HG02610 (cell line): ENCODE measurements around the gene MAPK13.
"Not testable (repeated sequence)": the region's sequence is repeated elsewhere in the genome, so short reads cannot be mapped to it uniquely, and the experiment has no call there.

Experiments
- ATAC-seq: cut with Tn5 transposase; IDR thresholded peaks from one replicate; pipeline ENCODE4 v1.9.1; 2021; ENCODE audit warnings: mild to moderate bottlenecking, moderate library complexity; ENCODE audit not compliant: unreplicated experiment

MAPK13 gene

DNA sequence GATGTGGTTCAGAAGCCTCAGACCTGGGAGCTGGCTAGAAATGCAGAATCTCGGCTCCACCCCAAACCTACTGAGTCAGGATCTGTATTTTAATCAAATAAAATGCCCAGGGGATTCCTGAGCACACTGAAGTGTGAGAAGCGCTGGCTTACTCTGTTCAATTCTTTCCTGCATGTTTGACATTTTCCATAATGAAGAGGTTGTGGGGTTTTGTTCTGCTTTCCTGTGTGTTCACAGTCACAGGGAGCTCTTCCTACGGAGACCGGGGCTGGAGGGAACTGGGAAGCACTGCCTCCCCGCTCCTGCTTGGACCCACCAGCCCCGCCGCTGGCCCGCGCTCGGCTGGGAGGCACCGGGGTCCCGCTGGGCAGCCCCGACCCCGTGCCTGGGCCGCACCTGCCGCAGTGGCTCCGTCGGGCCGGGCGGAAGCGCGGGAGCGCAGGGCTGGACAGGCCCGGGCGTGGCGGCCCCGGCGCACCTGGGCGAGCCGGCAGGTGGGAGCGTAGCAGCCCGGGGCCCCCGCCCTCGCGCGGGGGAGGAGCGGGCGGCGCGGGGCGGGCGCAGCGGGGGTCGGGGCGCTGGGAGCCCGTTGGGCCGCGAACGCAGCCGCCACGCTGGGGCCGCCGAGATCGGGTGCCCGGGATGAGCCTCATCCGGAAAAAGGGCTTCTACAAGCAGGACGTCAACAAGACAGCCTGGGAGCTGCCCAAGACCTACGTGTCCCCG, at the start of gene MAPK13:
Gene MAPK13, plus strand, starts transcription at position 573 of the 726 bp plus-strand sequence. Its CDS starts 70 bp downstream, at position 643.
- ATAC-seq: no peak

DNA sequence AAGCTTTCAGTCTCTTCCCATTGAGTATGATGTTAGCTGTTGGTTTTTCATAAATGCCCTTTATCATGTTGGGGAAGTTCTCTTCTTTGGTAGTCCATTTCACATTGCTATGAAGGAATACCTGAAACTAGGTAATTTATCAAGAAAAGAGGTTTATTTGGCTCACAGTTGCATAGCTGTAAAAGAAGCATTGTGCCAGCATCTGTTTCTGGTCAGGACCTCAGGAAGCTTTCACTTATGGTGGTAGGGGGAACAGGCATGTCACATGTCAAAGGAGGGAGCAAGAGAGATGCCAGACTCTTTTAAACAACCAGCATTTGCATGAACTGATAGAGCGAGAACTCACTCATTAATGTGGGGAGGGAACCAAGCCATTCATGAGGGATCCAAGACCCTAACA, 48.0 kb upstream of the MAPK13 start:
- ATAC-seq: no peak

- no peak for ATAC-seq
These were observed 46.9 kb upstream of the MAPK13 start for GRCh38 chr6:36083446-36083845.

GRCh38 chr6:36088204-36088603, 42.1 kb upstream of the MAPK13 start:
- not testable (repeated sequence) for ATAC-seq

DNA sequence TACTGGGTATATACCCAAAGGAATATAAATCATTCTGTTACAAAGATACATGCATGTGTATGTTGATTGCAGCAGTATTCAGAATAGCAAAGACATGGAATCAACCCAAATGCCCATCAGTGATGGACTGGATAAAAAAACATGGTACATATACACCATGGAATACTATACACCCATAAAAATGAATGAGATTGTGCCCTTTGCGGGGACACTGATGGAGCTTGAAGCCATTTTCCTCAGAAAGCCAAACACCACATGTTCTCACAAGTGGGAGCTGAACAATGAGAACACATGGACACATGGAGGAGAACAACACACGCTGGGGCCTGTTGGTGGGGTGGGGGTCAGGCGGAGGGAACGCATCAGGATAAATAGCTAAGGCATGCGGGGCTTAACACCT, 41.3 kb upstream of the MAPK13 start:
- no peak for ATAC-seq

DNA sequence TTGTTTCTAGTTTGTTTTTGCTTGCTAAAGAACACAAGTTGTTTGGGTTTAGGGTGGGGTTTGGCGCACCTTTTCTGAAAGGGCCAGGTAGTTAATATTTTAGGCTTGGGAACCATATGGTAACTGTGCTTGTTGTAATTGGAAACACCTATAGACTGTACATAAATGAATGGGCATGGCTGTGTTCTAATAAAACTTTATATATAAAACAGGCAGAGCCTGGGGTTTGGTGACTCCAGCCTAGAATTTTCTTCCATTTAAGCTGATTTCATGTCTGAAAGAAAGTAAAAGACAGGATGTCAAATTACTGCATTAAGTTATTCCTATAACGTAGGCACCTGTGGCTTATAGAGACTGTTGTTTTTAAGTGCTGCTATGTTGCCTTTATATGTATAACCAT, 36.1 kb upstream of the MAPK13 start:
- ATAC-seq: no peak

DNA sequence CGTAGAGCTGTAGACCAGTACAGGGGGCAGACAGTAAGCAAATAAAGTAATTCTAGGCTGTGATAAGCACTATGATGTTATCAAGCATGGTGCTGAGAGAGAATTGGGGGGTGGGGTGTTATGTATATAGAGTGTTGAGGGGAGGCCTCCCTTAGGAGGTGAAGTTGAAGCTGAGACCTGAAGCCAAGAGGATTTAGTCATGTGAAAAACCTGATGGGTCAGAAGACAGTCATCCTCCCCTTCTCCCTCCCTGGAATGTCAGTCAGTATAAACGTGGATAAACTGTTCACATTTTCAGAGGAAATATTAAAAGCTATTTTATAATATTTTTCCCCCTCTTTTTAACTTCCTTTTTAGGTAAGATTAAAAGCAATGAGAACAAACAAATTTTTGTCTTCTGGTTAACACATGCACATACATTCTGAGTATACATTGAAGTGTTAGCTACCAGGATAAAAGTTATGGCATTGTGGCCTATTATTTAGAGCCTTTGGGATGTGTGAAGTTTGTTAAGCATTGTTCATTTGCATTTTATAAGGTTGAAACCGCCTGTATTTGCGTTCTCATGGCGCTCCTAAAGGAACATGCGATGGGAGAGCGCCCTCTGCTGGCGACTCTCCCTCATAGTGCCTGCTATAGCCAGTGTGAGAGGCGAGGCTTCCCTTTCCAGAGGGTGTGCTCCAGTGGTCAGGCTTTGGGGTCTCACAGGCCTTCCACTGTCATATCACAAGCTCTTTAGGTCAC, 35.4 kb upstream of the MAPK13 start:
- ATAC-seq: peak; percentile 57

DNA sequence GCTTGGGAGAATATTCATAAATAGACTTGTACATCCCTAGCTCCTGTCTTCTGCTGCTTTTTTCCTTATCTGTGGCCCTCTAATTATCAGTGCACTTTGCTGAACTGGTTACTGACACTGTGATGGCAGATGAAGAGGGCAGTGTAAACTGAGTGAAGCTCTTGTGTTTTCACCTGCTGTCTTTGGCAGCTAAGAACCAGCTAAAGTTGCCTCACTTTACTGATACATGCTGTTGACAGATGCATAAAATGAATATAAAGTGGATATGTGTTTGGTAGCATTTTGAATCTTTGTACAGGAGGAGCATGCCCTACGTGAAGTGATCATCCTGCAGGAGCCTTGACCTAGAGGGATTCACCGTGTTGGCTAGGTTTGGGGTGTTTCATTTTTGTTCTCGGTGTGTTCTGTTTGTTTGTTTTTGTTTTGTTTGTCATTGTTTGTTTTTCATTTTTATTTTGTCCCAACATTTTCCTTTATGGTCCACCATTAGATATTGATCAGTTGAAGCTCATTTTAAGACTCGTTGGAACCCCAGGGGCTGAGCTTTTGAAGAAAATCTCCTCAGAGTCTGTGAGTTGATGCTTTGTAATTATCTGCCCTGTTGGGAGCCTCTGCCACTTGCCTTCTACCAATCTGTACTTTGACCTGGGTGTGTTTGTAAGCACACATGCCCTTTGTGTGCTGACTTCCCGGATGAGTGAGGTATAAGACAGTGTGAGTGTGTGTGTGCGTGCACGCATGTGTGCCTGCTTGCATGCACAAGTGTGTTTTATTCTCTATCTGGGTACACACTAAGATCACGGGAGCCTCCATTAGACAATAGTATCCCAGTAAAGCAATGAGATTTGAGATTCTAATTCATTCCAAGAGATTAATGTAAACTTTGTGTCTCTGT, 34.6 kb upstream of the MAPK13 start:
- ATAC-seq: no peak

DNA sequence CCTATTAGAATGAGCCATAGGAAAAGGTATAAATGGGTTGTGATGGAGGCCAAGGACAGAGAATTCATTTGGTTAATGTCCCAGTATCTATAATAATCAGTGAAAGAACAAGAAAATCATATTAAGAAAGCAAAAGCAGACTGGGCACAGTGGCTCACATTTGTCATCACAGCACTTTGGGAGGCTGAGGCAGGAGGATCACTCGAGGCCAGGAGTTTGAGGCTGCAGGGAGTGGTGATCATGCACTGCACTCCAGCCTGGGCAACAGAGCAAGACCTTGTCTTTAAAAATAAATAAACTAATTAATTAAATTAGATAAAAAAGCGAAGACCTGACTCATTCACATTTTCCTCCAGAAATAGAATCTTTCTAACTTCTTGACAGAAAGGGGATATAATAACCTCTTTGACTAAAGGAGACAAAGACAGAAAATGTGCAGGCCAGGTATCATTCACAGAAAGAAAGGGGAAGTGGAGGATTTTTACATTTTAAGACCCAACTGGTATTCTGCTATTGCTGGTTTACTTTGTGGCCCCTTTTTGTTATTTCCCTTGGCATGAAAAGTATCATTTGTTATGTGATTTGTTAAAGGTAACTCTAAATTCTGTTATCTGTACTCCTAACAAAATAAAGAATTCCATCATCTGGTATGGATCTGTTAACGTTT, 31.9 kb upstream of the MAPK13 start:
- no peak for ATAC-seq

GRCh38 chr6:36098920-36099647, 31.2 kb upstream of the MAPK13 start:
- no peak for ATAC-seq

GRCh38 chr6:36099869-36100483, 30.3 kb upstream of the MAPK13 start:
- ATAC-seq: no peak

DNA sequence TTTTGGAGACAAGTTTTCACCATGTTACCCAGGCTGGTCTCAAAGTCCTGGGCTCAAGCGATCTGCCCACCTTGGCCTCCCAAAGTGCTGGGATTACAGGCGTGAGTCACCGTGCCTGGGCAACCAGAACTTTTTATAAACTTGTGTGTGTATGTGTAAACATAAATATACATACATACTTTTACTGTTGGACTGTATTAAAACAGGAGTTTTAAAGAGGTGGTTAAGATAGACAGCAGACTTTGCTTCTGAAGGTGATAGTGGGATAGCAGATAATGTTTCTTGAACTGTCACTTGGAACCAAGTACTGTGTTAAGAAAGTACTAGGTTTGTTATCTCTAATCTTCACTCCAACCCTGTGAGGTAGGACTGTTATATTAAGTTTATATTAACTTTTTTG, 28.6 kb upstream of the MAPK13 start:
- no peak for ATAC-seq

DNA sequence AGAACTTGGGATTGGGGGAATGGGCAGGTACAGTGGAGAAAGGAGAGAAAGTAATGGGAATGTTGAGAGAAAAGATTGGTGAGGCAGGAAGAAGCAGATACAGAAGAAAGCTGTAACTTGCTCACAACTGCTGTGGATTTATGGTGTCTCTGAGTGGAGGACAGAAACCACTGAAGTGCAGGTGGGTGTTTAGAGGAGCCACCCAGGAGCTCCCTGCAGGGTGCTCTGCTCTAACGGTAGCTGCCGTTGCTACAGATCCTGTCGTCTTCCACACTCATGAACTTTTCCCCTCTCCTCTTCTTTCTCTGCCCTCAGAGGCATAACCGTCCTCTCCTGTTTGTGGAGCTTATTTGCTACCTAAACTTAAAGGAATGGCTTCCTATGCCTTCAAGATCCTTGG, 27.5 kb upstream of the MAPK13 start:
- no peak for ATAC-seq

- no peak for ATAC-seq
These were observed 25.5 kb upstream of the MAPK13 start for GRCh38 chr6:36104836-36105235.

- no peak for ATAC-seq
These were observed 21.2 kb upstream of the MAPK13 start for GRCh38 chr6:36109092-36109491.

DNA sequence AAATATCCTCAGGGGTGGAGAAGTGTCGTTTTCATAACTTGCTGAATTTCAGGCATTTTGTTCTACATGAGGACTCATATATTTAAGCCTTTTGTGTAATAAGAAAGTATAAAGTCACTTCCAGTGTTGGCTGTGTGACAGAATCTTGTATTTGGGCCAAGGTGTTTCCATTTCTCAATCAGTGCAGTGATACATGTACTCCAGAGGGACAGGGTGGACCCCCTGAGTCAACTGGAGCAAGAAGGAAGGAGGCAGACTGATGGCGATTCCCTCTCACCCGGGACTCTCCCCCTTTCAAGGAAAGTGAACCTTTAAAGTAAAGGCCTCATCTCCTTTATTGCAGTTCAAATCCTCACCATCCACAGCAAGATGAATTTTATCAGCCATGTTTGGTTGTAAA, 20.3 kb upstream of the MAPK13 start:
- no peak for ATAC-seq

- no peak for ATAC-seq
These were observed 19.4 kb upstream of the MAPK13 start for GRCh38 chr6:36110863-36111262.

DNA sequence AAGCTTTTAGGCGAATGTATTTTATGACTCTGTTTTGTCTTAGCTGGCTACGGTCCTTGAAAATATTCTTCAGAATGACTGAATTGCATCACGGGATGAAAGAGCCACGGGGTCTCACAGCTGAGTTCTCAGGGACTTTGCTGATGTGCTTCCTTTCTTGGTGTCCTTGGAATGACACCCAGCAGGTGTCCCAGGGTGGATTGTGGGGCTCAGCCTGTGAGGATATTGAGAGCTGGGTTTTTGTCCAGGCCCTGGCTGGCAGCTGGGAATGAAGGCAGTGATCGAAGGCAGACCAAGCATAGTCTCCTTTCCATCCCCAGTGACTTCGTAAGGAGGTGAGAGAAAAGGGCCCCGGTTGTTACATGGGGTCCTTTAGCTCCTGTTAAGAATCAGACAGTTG, 18.8 kb upstream of the MAPK13 start:
- no peak for ATAC-seq

GRCh38 chr6:36113049-36113448, 17.3 kb upstream of the MAPK13 start:
- ATAC-seq: no peak

GRCh38 chr6:36113703-36114102, 16.6 kb upstream of the MAPK13 start:
- ATAC-seq: no peak
